ENCODE results near the gene ZNF616.
"Not testable (repeated sequence)": the region's sequence is repeated elsewhere in the genome, so short reads cannot be mapped to it uniquely, and the experiment has no call there.

ZNF616 gene

GRCh38 chr19:52102782-52103181 is 37.0 kb downstream of the ZNF616 start:
- no peak for DNase-seq

GRCh38 chr19:52101866-52102562 is 37.7 kb downstream of the ZNF616 start:
- DNase-seq, result no peak

- peak; percentile 45 for DNase-seq
Measured at GRCh38 chr19:52099497-52100138, 40.1 kb downstream of the ZNF616 start.

GRCh38 chr19:52096416-52096815 is 43.3 kb downstream of the ZNF616 start:
- not testable (repeated sequence) for DNase-seq

GRCh38 chr19:52095172-52096014 is 44.3 kb downstream of the ZNF616 start, which contains the start of gene ZNF841:
Gene ZNF841 (minus strand): TSS chr19:52095765. CDS start chr19:52084801, 10,964 bp downstream.
- DNase-seq, result peak; percentile 95

GRCh38 chr19:52094526-52095130 is 45.1 kb downstream of the ZNF616 start:
- DNase-seq, result peak; percentile 12

GRCh38 chr19:52086481-52086880 is 53.3 kb downstream of the ZNF616 start:
- DNase-seq, result peak; percentile 47

- no peak for DNase-seq
Measured at GRCh38 chr19:52070496-52070895, 69.2 kb downstream of the ZNF616 start.

GRCh38 chr19:52069653-52070052 is 70.1 kb downstream of the ZNF616 start:
- DNase-seq, result no peak

- no peak for DNase-seq
Measured at GRCh38 chr19:52066258-52066863, 73.4 kb downstream of the ZNF616 start.

- DNase-seq, result no peak
Measured at GRCh38 chr19:52065399-52065798, 74.3 kb downstream of the ZNF616 start.
